Measurements from ENCODE around the gene CYP1A1. TPM values are rescaled to one million over a fixed set of nuclear protein-coding genes. Genes with fewer than 3 reads are reported as not detected.

Gene CYP1A1
- total RNA-seq, 5 donors from 2014 or later (not counting 1 experiment from before 2014, with no cell fraction given) = 0.14 to 3.3 (median 1.9) TPM; not detected in 1

- Mint-ChIP-seq H3K9me3 (no peaks in the 10 kb centered on the region), H3K27me3 (peaks cover 3 to 11% of the 10 kb centered on the region in 2 donors), H3K36me3 (no peaks in the 10 kb centered on the region), H3K4me1 (no peaks in the 10 kb centered on the region), H3K27ac (no peak overlapping the region), H3K4me3 (no peak overlapping the region)
- ChIA-PET CTCF (interaction anchor here in 1 of 2 donors (0.6 kb wide), 1 partner anchor 16 kb away, joined by 3 read pairs; no protein-coding TSS in a partner anchor), POLR2A (no interaction called here)
- Histone ChIP-seq H3K4me1 (ENCODE audit: control insufficient read depth in 1 of 2, extremely low read depth in 1 of 2, insufficient read depth in 2 of 2, low read length in 2 of 2) (peaks cover 0 to 4% of the 10 kb centered on the region in 2 experiments), H3K27ac (ENCODE audit: low read length) (no peak overlapping the region), H3K9me3 (no peaks in the 10 kb centered on the region), H3K27me3 (replicated peaks in 1 of 2; ENCODE audit: control insufficient read depth in 2 of 2, extremely low read depth in 1 of 2, insufficient read depth in 2 of 2, low read length in 1 of 2) (peaks cover 0 to 31% of the 10 kb centered on the region in 2 experiments), H3K4me3 (ENCODE audit: control insufficient read depth in 1 of 2, extremely low read depth in 1 of 2, low read length in 1 of 2) (no peak overlapping the region), H3K36me3 (ENCODE audit: control insufficient read depth in 2 of 2, extremely low read depth in 1 of 2, insufficient read depth in 1 of 2, low read length in 1 of 2) (no peaks in the 10 kb centered on the region)
- no peak for ATAC-seq (replicated peaks in 1 of 4)
- WGBS (ENCODE audit: insufficient coverage) = 91% methylated on average over 6 of the region's 8 CpGs
- no peak for DNase-seq
These were observed 33.4 kb upstream of the CYP1A1 start for GRCh38 chr15:74758736-74759135.

- no peak for ATAC-seq (replicated peaks in 1 of 4)
- Mint-ChIP-seq H3K36me3 (no peaks in the 10 kb centered on the region), H3K4me1 (no peaks in the 10 kb centered on the region), H3K27ac (no peak overlapping the region), H3K27me3 (peaks cover 0 to 2% of the 10 kb centered on the region in 2 donors), H3K9me3 (no peaks in the 10 kb centered on the region), H3K4me3 (no peak overlapping the region)
- ChIA-PET POLR2A (interaction anchor here in 1 of 2 donors (0.6 kb wide), 1 partner anchor 9 kb away, joined by 5 read pairs; no protein-coding TSS in a partner anchor), CTCF (interaction anchor here in 1 of 2 donors (0.6 to 0.7 kb wide), 2 partner anchors 14 to 75 kb away, joined by 4 to 5 read pairs; no protein-coding TSS in a partner anchor)
- H3K27me3 ChIP-seq (replicated peaks in 1 of 2; ENCODE audit: control insufficient read depth in 2 of 2, extremely low read depth in 1 of 2, insufficient read depth in 2 of 2, low read length in 1 of 2) = peaks cover 0 to 15% of the 10 kb centered on the region in 2 experiments
- WGBS (ENCODE audit: insufficient coverage) = 97% methylated on average over 18 of the region's 20 CpGs
- no peaks in the 10 kb centered on the region for H3K4me1 ChIP-seq (ENCODE audit: control insufficient read depth in 1 of 2, extremely low read depth in 1 of 2, insufficient read depth in 2 of 2, low read length in 2 of 2)
- no peaks in the 10 kb centered on the region for H3K9me3 ChIP-seq
- no peak overlapping the region for H3K4me3 ChIP-seq (ENCODE audit: control insufficient read depth in 1 of 2, extremely low read depth in 1 of 2, low read length in 1 of 2)
- DNase-seq = no peak
- no peaks in the 10 kb centered on the region for H3K36me3 ChIP-seq (ENCODE audit: control insufficient read depth in 2 of 2, extremely low read depth in 1 of 2, insufficient read depth in 1 of 2, low read length in 1 of 2)
- H3K27ac ChIP-seq (ENCODE audit: low read length) = no peak overlapping the region
These were observed 29.4 kb upstream of the CYP1A1 start for GRCh38 chr15:74754593-74755215.

DNA sequence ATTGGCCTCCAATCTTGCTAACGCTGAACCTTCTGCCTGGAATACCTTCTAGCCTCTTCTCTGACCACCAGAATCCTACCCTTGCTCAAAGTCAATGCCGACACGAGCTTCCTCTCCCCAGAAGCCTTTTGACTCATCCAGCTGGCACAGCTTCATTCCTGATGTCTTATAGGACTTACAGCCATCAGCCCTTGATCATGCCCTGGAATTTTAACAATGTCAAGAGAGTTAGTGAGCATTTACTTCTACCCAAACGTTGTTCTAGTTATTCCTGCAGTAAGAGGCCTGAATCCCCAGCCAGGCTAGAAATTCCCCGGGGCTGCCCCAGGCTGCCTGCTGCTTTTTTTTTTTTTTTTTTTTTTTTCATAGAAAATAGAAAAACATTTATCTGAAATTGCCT lies 27.2 kb upstream of the CYP1A1 start:
- 90% methylated on average over 1 of the region's 5 CpGs for WGBS (ENCODE audit: insufficient coverage)
- no peak overlapping the region for H3K4me3 ChIP-seq (ENCODE audit: control insufficient read depth in 1 of 2, extremely low read depth in 1 of 2, low read length in 1 of 2)
- Mint-ChIP-seq H3K9me3 (no peaks in the 10 kb centered on the region), H3K27ac (no peak overlapping the region), H3K4me1 (no peaks in the 10 kb centered on the region), H3K4me3 (no peak overlapping the region), H3K27me3 (no peaks in the 10 kb centered on the region), H3K36me3 (no peaks in the 10 kb centered on the region)
- no peaks in the 10 kb centered on the region for H3K9me3 ChIP-seq
- ATAC-seq (replicated peaks in 1 of 4) = no peak
- H3K27me3 ChIP-seq (replicated peaks in 1 of 2; ENCODE audit: control insufficient read depth in 2 of 2, extremely low read depth in 1 of 2, insufficient read depth in 2 of 2, low read length in 1 of 2) = peaks cover 0 to 15% of the 10 kb centered on the region in 2 experiments
- DNase-seq = no peak
- CTCF ChIA-PET = no interaction called here
- no peaks in the 10 kb centered on the region for H3K4me1 ChIP-seq (ENCODE audit: control insufficient read depth in 1 of 2, extremely low read depth in 1 of 2, insufficient read depth in 2 of 2, low read length in 2 of 2)
- no peak overlapping the region for H3K27ac ChIP-seq (ENCODE audit: low read length)
- POLR2A ChIA-PET = no interaction called here
- H3K36me3 ChIP-seq (ENCODE audit: control insufficient read depth in 2 of 2, extremely low read depth in 1 of 2, insufficient read depth in 1 of 2, low read length in 1 of 2) = no peaks in the 10 kb centered on the region

- H3K9me3 Mint-ChIP-seq = no peaks in the 10 kb centered on the region
- ChIA-PET POLR2A (no interaction called here), CTCF (no interaction called here)
- H3K4me1 Mint-ChIP-seq = no peaks in the 10 kb centered on the region
- Histone ChIP-seq H3K4me3 (ENCODE audit: control insufficient read depth in 1 of 2, extremely low read depth in 1 of 2, low read length in 1 of 2) (no peak overlapping the region), H3K27me3 (replicated peaks in 1 of 2; ENCODE audit: control insufficient read depth in 2 of 2, extremely low read depth in 1 of 2, insufficient read depth in 2 of 2, low read length in 1 of 2) (peaks cover 0 to 15% of the 10 kb centered on the region in 2 experiments), H3K36me3 (ENCODE audit: control insufficient read depth in 2 of 2, extremely low read depth in 1 of 2, insufficient read depth in 1 of 2, low read length in 1 of 2) (no peaks in the 10 kb centered on the region), H3K27ac (ENCODE audit: low read length) (no peak overlapping the region), H3K4me1 (ENCODE audit: control insufficient read depth in 1 of 2, extremely low read depth in 1 of 2, insufficient read depth in 2 of 2, low read length in 2 of 2) (no peaks in the 10 kb centered on the region), H3K9me3 (no peaks in the 10 kb centered on the region)
- DNase-seq = no peak
- ATAC-seq (replicated peaks in 1 of 4) = no peak
- no peak overlapping the region for H3K27ac Mint-ChIP-seq
- H3K4me3 Mint-ChIP-seq = no peak overlapping the region
- no peaks in the 10 kb centered on the region for H3K36me3 Mint-ChIP-seq
- 90% methylated on average over 8 of the region's 8 CpGs for WGBS (ENCODE audit: insufficient coverage)
- no peaks in the 10 kb centered on the region for H3K27me3 Mint-ChIP-seq
These were observed 26.7 kb upstream of the CYP1A1 start for GRCh38 chr15:74752011-74752410.

GRCh38 chr15:74750751-74751150 lies 25.4 kb upstream of the CYP1A1 start:
- Mint-ChIP-seq H3K36me3 (no peaks in the 10 kb centered on the region), H3K4me1 (no peaks in the 10 kb centered on the region), H3K4me3 (no peak overlapping the region), H3K9me3 (no peaks in the 10 kb centered on the region), H3K27ac (no peak overlapping the region), H3K27me3 (no peaks in the 10 kb centered on the region)
- ATAC-seq (replicated peaks in 1 of 4) (no peak), DNase-seq (no peak)
- 0% methylated on average over 1 of the region's 2 CpGs for WGBS (ENCODE audit: insufficient coverage)
- peaks cover 0 to 11% of the 10 kb centered on the region in 2 experiments for H3K27me3 ChIP-seq (replicated peaks in 1 of 2; ENCODE audit: control insufficient read depth in 2 of 2, extremely low read depth in 1 of 2, insufficient read depth in 2 of 2, low read length in 1 of 2)
- no peaks in the 10 kb centered on the region for H3K4me1 ChIP-seq (ENCODE audit: control insufficient read depth in 1 of 2, extremely low read depth in 1 of 2, insufficient read depth in 2 of 2, low read length in 2 of 2)
- H3K36me3 ChIP-seq (ENCODE audit: control insufficient read depth in 2 of 2, extremely low read depth in 1 of 2, insufficient read depth in 1 of 2, low read length in 1 of 2) = no peaks in the 10 kb centered on the region
- H3K4me3 ChIP-seq (ENCODE audit: control insufficient read depth in 1 of 2, extremely low read depth in 1 of 2, low read length in 1 of 2) = no peak overlapping the region
- H3K27ac ChIP-seq (ENCODE audit: low read length) = no peak overlapping the region
- ChIA-PET POLR2A (no interaction called here), CTCF (no interaction called here)
- H3K9me3 ChIP-seq = no peaks in the 10 kb centered on the region

DNA sequence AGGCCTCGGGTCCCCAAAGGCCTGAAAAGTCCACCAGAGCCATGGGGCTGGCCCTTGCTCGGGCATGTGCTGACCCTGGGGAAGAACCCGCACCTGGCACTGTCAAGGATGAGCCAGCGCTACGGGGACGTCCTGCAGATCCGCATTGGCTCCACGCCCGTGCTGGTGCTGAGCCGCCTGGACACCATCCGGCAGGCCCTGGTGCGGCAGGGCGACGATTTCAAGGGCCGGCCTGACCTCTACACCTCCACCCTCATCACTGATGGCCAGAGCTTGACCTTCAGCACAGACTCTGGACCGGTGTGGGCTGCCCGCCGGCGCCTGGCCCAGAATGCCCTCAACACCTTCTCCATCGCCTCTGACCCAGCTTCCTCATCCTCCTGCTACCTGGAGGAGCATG lies 24.5 kb upstream of the CYP1A1 start:
- no peaks in the 10 kb centered on the region for H3K27me3 Mint-ChIP-seq
- DNase-seq = no peak
- H3K4me1 Mint-ChIP-seq = no peaks in the 10 kb centered on the region
- no peaks in the 10 kb centered on the region for H3K9me3 Mint-ChIP-seq
- H3K4me3 ChIP-seq (ENCODE audit: control insufficient read depth in 1 of 2, extremely low read depth in 1 of 2, low read length in 1 of 2) = no peak overlapping the region
- no peak overlapping the region for H3K27ac Mint-ChIP-seq
- CTCF ChIA-PET = no interaction called here
- H3K27ac ChIP-seq (ENCODE audit: low read length) = no peak overlapping the region
- H3K4me1 ChIP-seq (ENCODE audit: control insufficient read depth in 1 of 2, extremely low read depth in 1 of 2, insufficient read depth in 2 of 2, low read length in 2 of 2) = no peaks in the 10 kb centered on the region
- WGBS (ENCODE audit: insufficient coverage) = 86% methylated on average over 15 of the region's 20 CpGs
- no peak overlapping the region for H3K4me3 Mint-ChIP-seq
- H3K36me3 Mint-ChIP-seq = no peaks in the 10 kb centered on the region
- POLR2A ChIA-PET = no interaction called here
- no peak for ATAC-seq (replicated peaks in 1 of 4)
- H3K36me3 ChIP-seq (ENCODE audit: control insufficient read depth in 2 of 2, extremely low read depth in 1 of 2, insufficient read depth in 1 of 2, low read length in 1 of 2) = no peaks in the 10 kb centered on the region
- H3K27me3 ChIP-seq (replicated peaks in 1 of 2; ENCODE audit: control insufficient read depth in 2 of 2, extremely low read depth in 1 of 2, insufficient read depth in 2 of 2, low read length in 1 of 2) = peaks cover 0 to 10% of the 10 kb centered on the region in 2 experiments
- H3K9me3 ChIP-seq = no peaks in the 10 kb centered on the region
